ENCODE measurements around the gene VPS13D. TPM values are rescaled to one million over a fixed set of nuclear protein-coding genes. Genes with fewer than 3 reads are reported as not detected.
A peak's percentile ranks its signal among the peaks of the same experiment; 100 is the strongest.

VPS13D gene
- total RNA-seq, 4 donors from 2014 or later: 94.4 to 472 (median 163) TPM

- no peak overlapping the region for H3K27ac ChIP-seq
These were observed 282.0 kb downstream of the VPS13D start for GRCh38 chr1:12511516-12512468.

DNA sequence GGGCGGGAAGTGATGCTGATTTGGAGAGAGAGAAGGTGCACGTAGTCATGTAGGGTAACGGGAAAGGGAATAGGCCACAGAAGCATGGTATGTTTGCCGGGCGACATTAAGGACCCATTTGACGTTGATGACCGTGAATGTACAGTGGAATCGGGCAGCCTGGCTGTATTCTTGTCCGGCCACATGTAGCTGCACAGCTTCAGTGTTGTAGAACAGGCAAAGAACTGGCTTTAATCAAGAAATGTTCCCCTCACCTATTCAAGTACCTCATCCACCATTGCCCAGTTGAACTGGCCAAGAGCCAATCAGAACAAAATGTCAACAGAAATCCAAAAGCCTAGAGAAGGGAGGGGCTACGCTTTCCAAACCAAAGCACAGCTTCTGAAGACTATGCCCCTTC is 283.4 kb downstream of the VPS13D start:
- Histone ChIP-seq H3K4me3 (no peak overlapping the region), H3K27me3 (no peaks in the 10 kb centered on the region), H3K36me3 (peaks cover 18% of the 10 kb centered on the region), H3K9me3 (no peaks in the 10 kb centered on the region), H3K4me1 (peaks cover under 1% of the 10 kb centered on the region), H3K27ac (no peak overlapping the region)
- TF ChIP-seq POLR2AphosphoS5 (IDR thresholded peaks at IDR 0.05) (no peak), EP300 (IDR thresholded peaks at IDR 0.05) (no peak), POLR2A (IDR thresholded peaks at IDR 0.05) (no peak)
- TF ChIP-seq, protein P1, sequence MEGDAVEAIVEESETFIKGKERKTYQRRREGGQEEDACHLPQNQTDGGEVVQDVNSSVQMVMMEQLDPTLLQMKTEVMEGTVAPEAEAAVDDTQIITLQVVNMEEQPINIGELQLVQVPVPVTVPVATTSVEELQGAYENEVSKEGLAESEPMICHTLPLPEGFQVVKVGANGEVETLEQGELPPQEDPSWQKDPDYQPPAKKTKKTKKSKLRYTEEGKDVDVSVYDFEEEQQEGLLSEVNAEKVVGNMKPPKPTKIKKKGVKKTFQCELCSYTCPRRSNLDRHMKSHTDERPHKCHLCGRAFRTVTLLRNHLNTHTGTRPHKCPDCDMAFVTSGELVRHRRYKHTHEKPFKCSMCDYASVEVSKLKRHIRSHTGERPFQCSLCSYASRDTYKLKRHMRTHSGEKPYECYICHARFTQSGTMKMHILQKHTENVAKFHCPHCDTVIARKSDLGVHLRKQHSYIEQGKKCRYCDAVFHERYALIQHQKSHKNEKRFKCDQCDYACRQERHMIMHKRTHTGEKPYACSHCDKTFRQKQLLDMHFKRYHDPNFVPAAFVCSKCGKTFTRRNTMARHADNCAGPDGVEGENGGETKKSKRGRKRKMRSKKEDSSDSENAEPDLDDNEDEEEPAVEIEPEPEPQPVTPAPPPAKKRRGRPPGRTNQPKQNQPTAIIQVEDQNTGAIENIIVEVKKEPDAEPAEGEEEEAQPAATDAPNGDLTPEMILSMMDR (IDR thresholded peaks at IDR 0.05): no peak
- WGBS: 96% methylated on average over 10 of the region's 10 CpGs
- peak in 1 of 2 donors; percentile 32 for DNase-seq (ENCODE audit: low spot score in 2 of 2)

More at GRCh38 chr1:12511516-12512468, 282.0 kb downstream of the VPS13D start:
- peak in 1 of 2 donors; percentile 52 for DNase-seq (ENCODE audit: low spot score in 2 of 2)
- Histone ChIP-seq H3K4me3 (no peak overlapping the region), H3K27me3 (no peaks in the 10 kb centered on the region), H3K9me3 (no peaks in the 10 kb centered on the region), H3K36me3 (peaks cover 30% of the 10 kb centered on the region), H3K4me1 (no peaks in the 10 kb centered on the region)
- TF ChIP-seq POLR2A (IDR thresholded peaks at IDR 0.05) (no peak), POLR2AphosphoS5 (IDR thresholded peaks at IDR 0.05) (no peak), EP300 (IDR thresholded peaks at IDR 0.05) (no peak)
- TF ChIP-seq, protein P1 (IDR thresholded peaks at IDR 0.05): no peak
- 94% methylated on average over 13 of the region's 13 CpGs for WGBS

DNA sequence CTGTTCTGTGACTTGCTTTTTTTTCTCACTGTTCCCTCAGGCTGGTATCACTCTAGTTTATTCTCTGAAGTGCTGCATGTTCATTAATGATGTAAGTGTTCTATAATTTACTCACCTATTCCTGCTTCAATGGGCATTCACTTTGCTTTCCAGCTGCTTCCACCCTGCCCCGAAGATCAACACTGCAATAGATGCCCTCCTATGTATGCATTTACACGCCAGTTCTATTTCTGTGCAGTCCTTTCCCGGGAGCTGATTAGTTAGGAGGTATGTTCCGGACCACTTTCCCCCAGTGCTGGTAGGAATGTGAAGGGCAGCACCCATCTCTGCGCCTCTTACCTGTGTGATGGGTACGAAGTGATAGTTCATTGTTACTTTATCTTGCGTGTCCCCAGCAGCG is 284.8 kb downstream of the VPS13D start:
- 89% methylated on average over 8 of the region's 8 CpGs for WGBS
- Histone ChIP-seq H3K27me3 (no peaks in the 10 kb centered on the region), H3K4me1 (peaks cover 15% of the 10 kb centered on the region), H3K36me3 (peaks cover 7% of the 10 kb centered on the region), H3K9me3 (no peaks in the 10 kb centered on the region), H3K27ac (no peak overlapping the region), H3K4me3 (no peak overlapping the region)
- TF ChIP-seq EP300 (IDR thresholded peaks at IDR 0.05) (no peak), POLR2AphosphoS5 (IDR thresholded peaks at IDR 0.05) (no peak), POLR2A (IDR thresholded peaks at IDR 0.05) (no peak)
- TF ChIP-seq, protein P1 (IDR thresholded peaks at IDR 0.05): no peak
- peak in 1 of 2 donors; percentile 32 for DNase-seq (ENCODE audit: low spot score in 2 of 2)

- DNase-seq (ENCODE audit: low spot score in 2 of 2): peak in 1 of 2 donors; percentile 21
- 97% methylated on average over 5 of the region's 5 CpGs for WGBS
- Histone ChIP-seq H3K36me3 (peaks cover 3% of the 10 kb centered on the region), H3K4me3 (no peak overlapping the region), H3K4me1 (peaks cover 17% of the 10 kb centered on the region), H3K9me3 (no peaks in the 10 kb centered on the region), H3K27ac (no peak overlapping the region), H3K27me3 (no peaks in the 10 kb centered on the region)
- no peak for TF ChIP-seq EP300 (IDR thresholded peaks at IDR 0.05)
- no peak for TF ChIP-seq POLR2AphosphoS5 (IDR thresholded peaks at IDR 0.05)
- TF ChIP-seq POLR2A (IDR thresholded peaks at IDR 0.05): no peak
- TF ChIP-seq, protein P1 (IDR thresholded peaks at IDR 0.05): no peak
These were observed 285.4 kb downstream of the VPS13D start for GRCh38 chr1:12515234-12515633.

DNA sequence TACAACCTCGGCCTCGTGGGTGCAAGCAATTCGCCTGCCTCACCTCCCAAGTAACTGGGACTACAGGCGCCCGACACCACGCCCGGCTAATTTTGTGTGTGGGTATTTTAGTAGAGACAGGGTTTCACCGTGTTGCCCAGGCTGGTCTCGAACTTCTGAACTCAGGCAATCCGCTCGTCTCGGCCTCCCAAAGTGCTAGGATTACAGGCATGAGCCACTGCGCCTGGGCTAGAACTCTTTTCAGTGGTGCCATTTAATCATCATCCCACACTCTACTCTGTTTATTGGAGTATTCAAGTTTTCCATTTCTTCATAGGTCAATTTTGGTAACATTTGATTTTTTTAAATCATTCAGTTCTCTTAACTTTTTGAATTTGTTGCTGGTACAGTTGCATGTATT is 286.9 kb downstream of the VPS13D start:
- no peak overlapping the region for H3K27ac ChIP-seq
- no peak overlapping the region for H3K4me3 ChIP-seq
- DNase-seq (ENCODE audit: low spot score in 2 of 2): no peak
- H3K9me3 ChIP-seq: no peaks in the 10 kb centered on the region
- H3K4me1 ChIP-seq: peaks cover 17% of the 10 kb centered on the region
- H3K36me3 ChIP-seq: no peaks in the 10 kb centered on the region
- no peaks in the 10 kb centered on the region for H3K27me3 ChIP-seq
- WGBS: 95% methylated on average over 13 of the region's 13 CpGs
- TF ChIP-seq EP300 (IDR thresholded peaks at IDR 0.05) (no peak), POLR2AphosphoS5 (IDR thresholded peaks at IDR 0.05) (no peak), POLR2A (IDR thresholded peaks at IDR 0.05) (no peak)
- TF ChIP-seq, protein P1 (IDR thresholded peaks at IDR 0.05): no peak
